ENCODE results near the gene GEMIN5. TPM values are rescaled to one million over a fixed set of nuclear protein-coding genes. Genes with fewer than 3 reads are reported as not detected.

The GEMIN5 gene
- total and polyA plus RNA-seq, 2 of the 13 experiments (the other 11 are each of a cell fraction or from before 2014, with no cell fraction given): 6.6 to 28.6 TPM

- TF ChIP-seq, protein P1, sequence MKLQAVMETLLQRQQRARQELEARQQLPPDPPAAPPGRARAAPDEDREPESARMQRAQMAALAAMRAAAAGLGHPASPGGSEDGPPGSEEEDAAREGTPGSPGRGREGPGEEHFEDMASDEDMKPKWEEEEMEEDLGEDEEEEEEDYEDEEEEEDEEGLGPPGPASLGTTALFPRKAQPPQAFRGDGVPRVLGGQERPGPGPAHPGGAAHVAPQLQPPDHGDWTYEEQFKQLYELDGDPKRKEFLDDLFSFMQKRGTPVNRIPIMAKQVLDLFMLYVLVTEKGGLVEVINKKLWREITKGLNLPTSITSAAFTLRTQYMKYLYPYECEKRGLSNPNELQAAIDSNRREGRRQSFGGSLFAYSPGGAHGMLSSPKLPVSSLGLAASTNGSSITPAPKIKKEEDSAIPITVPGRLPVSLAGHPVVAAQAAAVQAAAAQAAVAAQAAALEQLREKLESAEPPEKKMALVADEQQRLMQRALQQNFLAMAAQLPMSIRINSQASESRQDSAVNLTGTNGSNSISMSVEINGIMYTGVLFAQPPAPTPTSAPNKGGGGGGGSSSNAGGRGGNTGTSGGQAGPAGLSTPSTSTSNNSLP (IDR thresholded peaks at IDR 0.05; ENCODE audit: low read depth, low read length): no peak
- TF ChIP-seq PHB2 (IDR thresholded peaks at IDR 0.05; ENCODE audit: partially characterized antibody): no peak
- no peak for TF ChIP-seq JARID2 (CRISPR knock-in tag; IDR thresholded peaks at IDR 0.05; ENCODE audit: insufficient replicate concordance)
- TF ChIP-seq ZEB1 (IDR thresholded peaks at IDR 0.05; ENCODE audit: insufficient replicate concordance, low read depth): no peak
- TF ChIP-seq, protein P2, sequence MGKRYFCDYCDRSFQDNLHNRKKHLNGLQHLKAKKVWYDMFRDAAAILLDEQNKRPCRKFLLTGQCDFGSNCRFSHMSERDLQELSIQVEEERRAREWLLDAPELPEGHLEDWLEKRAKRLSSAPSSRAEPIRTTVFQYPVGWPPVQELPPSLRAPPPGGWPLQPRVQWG (CRISPR knock-in tag; IDR thresholded peaks at IDR 0.05; ENCODE audit: borderline replicate concordance, low read depth): no peak
- no peak for TF ChIP-seq ZNF546 (CRISPR knock-in tag; conservative IDR thresholded peaks at IDR 0.05)
- TF ChIP-seq ARID4A (CRISPR knock-in tag; IDR thresholded peaks at IDR 0.05; ENCODE audit: borderline replicate concordance): peak; percentile 82
- peak; percentile 89 for TF ChIP-seq ZNF891 (CRISPR knock-in tag; IDR thresholded peaks at IDR 0.05)
- peak; percentile 84; the same call in 1 of the 2 replicates for TF ChIP-seq CAMTA2 (CRISPR knock-in tag; IDR thresholded peaks at IDR 0.05; ENCODE audit: borderline replicate concordance)
- no peak for TF ChIP-seq EHMT2 (IDR thresholded peaks at IDR 0.05; ENCODE audit: borderline replicate concordance, low read depth, low read length)
- TF ChIP-seq HOMEZ (CRISPR knock-in tag; IDR thresholded peaks at IDR 0.05; ENCODE audit: low read depth): no peak
- no peak for TF ChIP-seq SNAPC4 (CRISPR knock-in tag; IDR thresholded peaks at IDR 0.05)
- no peak for TF ChIP-seq JUNB (CRISPR knock-in tag; IDR thresholded peaks at IDR 0.05; ENCODE audit: borderline replicate concordance)
- TF ChIP-seq ZZZ3 (CRISPR knock-in tag; IDR thresholded peaks at IDR 0.05; ENCODE audit: borderline replicate concordance): no peak
- TF ChIP-seq FOXM1 (CRISPR knock-in tag; IDR thresholded peaks at IDR 0.05): no peak
Observed at GRCh38 chr5:154857530-154858296, 80.3 kb downstream of the GEMIN5 start (continued).

All from HepG2 (cell line).